Activated CD4-positive, alpha-beta T cell treated with anti-CD3 and anti-CD28 coated beads for 36 hours (primary cell): ENCODE results near the gene ACER1. TPM values are rescaled to one million over a fixed set of nuclear protein-coding genes. Genes with fewer than 3 reads are reported as not detected.
"Not testable (repeated sequence)": the region's sequence is repeated elsewhere in the genome, so short reads cannot be mapped to it uniquely, and the experiment has no call there.

ENCODE experiments used
- ATAC-seq: fragments of 200-7000 bp; cut with Tn5 transposase; one replicate; pipeline ENCODE4 v1.10.0; 2021; ENCODE audit warnings: mild to moderate bottlenecking, moderate library complexity
- CTCF ChIA-PET: fragments of 350-600 bp; sonication (Branson Sonifier 250); formaldehyde crosslinking; loops from one replicate; lab custom pipeline; 2021; ENCODE audit warnings: antibody characterized with exemption; lab: Charles Lee
- POLR2A ChIA-PET: fragments of 350-600 bp; sonication (Branson Sonifier 250); formaldehyde crosslinking; loops from one replicate; lab custom pipeline; 2021; ENCODE audit warnings: antibody characterized with exemption, inconsistent platforms; lab: Charles Lee
- DNase-seq: peaks from one replicate; pipeline ENCODE4 v3.0.0-alpha.2; 2020
- H3K27ac Mint-ChIP-seq: one replicate; pipeline ENCODE4 v1.8.0; 2021; ENCODE audit warnings: mixed read lengths
- H3K27me3 Mint-ChIP-seq: one replicate; pipeline ENCODE4 v1.8.0; 2021; ENCODE audit warnings: mixed read lengths
- H3K36me3 Mint-ChIP-seq: one replicate; pipeline ENCODE4 v1.8.0; 2021; ENCODE audit warnings: low read depth, mixed read lengths
- H3K4me1 Mint-ChIP-seq: one replicate; pipeline ENCODE4 v1.8.0; 2021; ENCODE audit warnings: mixed read lengths
- H3K4me3 Mint-ChIP-seq: one replicate; pipeline ENCODE4 v1.8.0; 2021; ENCODE audit warnings: mild to moderate bottlenecking, moderate library complexity, mixed read lengths
- H3K9me3 Mint-ChIP-seq: one replicate; pipeline ENCODE4 v1.8.0; 2021; ENCODE audit warnings: low read depth, mixed read lengths
- intact Hi-C, 2 experiments: fragments of 100-400 bp; cut with DNase I in 1 of 2; cut with micrococcal nuclease in 1 of 2; formaldehyde crosslinking; loops; one replicate each; pipeline versions ENCODE4 v1.14.2 to v1.15.1; 2022 to 2024; cut with DNase I, micrococcal nuclease
- total RNA-seq, 2 experiments: library from RNA; stranded (reverse); gene quantifications; one replicate each; pipeline ENCODE4 v1.2.3, GENCODE V29; 2021

ACER1 gene
- total RNA-seq, 2 experiments from 2014 or later, result not detected

DNA sequence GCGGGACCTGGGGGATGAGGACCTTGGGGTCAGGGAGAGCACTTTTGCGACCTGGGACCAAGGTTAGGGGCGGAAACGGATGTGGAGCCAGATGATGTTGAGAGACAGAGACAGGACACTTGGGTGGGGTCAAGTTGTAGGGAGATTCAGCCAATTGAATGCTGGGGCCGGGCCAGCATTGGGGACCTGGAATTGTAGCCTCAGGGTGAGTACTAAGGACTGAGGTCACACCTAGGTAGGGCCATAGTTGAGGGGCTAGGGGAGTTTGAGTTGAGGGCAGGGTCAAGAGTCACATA, 40.3 kb upstream of the ACER1 start:
- H3K27me3 Mint-ChIP-seq, result no peaks in the 10 kb centered on the region
- peak overlapping the region; percentile 80 for H3K4me3 Mint-ChIP-seq
- POLR2A ChIA-PET, result interaction anchor here (0.5 to 2.4 kb wide), 3 partner anchors 12 to 492 kb away, joined by 12 to 46 read pairs (median 13); partner anchors contain the start of genes CLPP and KHSRP
- H3K9me3 Mint-ChIP-seq, result no peaks in the 10 kb centered on the region
- ATAC-seq (no peak), DNase-seq (no peak)
- peak overlapping the region; percentile 38 for H3K27ac Mint-ChIP-seq
- H3K36me3 Mint-ChIP-seq, result peaks cover 13% of the 10 kb centered on the region
- CTCF ChIA-PET, result interaction anchor here (0.6 kb wide), 1 partner anchor 37 kb away, joined by 3 read pairs; no protein-coding TSS in a partner anchor
- intact Hi-C loops, result loop anchor here (1.0 to 10.0 kb wide), 21 partner anchors 20 to 1547 kb away; partner anchors contain the start of genes GTF2F1 (in 2 of the 2), VMAC (in 2 of the 2), DENND1C (in 1 of the 2) and GPR108 (in 1 of the 2)
- H3K4me1 Mint-ChIP-seq, result peaks cover 11% of the 10 kb centered on the region

DNA sequence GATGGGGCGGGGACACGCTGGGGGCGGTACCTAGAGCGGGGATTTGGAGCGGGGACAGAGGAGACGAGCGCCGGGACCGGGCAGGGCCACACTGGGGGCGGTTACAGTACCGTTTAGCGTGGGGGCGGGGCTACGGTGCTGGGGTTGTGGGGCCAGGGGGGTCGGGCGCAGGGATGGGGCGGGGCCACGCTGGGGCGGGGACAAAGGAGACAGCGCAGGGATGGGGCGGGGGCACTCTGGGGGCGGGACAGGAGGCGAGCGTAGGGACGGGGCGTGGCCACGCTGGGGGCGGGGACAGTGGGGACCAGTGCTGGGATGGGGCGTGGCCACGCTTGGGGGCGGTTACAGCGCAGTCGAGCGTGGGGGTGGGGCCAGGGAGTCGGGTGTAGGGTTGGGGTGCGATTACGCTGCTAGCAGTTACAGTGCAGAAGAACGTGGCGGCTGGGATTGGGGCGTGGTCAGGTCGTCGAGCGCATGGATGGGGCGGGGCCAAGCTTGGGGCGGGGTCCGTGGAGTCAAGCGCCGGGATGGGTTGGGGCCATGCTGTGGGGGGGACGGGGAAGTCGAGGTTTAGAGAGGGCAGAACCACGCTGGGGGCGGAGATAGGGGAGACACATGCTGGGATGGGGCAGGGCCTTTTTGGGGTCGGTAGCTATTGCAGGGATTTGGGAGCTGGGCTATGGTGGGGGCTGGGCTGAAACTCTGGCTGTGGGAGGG, 39.8 kb upstream of the ACER1 start:
- intact Hi-C loops, result loop anchor here (1.0 to 10.0 kb wide), 21 partner anchors 20 to 1548 kb away; partner anchors contain the start of genes GTF2F1 (in 2 of the 2), VMAC (in 2 of the 2), DENND1C (in 1 of the 2) and GPR108 (in 1 of the 2)
- POLR2A ChIA-PET, result interaction anchor here (0.5 to 2.4 kb wide), 4 partner anchors 11 to 493 kb away, joined by 6 to 46 read pairs (median 12); partner anchors contain the start of genes CLPP, GTF2F1 and KHSRP
- CTCF ChIA-PET, result interaction anchor here (0.7 to 1.4 kb wide), 5 partner anchors 13 to 325 kb away, joined by 3 to 9 read pairs (median 5); partner anchors contain the start of gene KHSRP
- H3K27me3 Mint-ChIP-seq, result no peaks in the 10 kb centered on the region
- peaks cover 11% of the 10 kb centered on the region for H3K4me1 Mint-ChIP-seq
- no peaks in the 10 kb centered on the region for H3K9me3 Mint-ChIP-seq
- H3K36me3 Mint-ChIP-seq, result peaks cover 16% of the 10 kb centered on the region
- peak overlapping the region; percentile 80 for H3K4me3 Mint-ChIP-seq
- DNase-seq (peak; percentile 100), ATAC-seq (peak; percentile 74)
- peak overlapping the region; percentile 90 for H3K27ac Mint-ChIP-seq

DNA sequence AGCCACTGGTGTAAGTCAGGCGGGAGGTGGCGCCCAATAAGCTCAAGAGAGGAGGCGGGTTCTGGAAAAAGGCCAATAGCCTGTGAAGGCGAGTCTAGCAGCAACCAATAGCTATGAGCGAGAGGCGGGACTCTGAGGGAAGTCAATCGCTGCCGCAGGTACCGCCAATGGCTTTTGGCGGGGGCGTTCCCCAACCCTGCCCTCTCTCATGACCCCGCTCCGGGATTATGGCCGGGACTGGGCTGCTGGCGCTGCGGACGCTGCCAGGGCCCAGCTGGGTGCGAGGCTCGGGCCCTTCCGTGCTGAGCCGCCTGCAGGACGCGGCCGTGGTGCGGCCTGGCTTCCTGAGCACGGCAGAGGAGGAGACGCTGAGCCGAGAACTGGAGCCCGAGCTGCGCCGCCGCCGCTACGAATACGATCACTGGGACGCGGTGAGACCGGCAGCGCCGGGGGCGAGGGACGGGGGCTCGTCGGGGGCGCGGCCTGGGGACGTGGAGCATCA, 39.2 kb upstream of the ACER1 start, which contains the start of gene ALKBH7:
Gene ALKBH7, plus strand, starts transcription at position 201 of the 502 bp plus-strand sequence. Its CDS starts 27 bp downstream, at position 228.
- DNase-seq, result peak; percentile 98
- peaks cover 19% of the 10 kb centered on the region for H3K36me3 Mint-ChIP-seq
- H3K4me3 Mint-ChIP-seq, result peak within 1 kb of the TSS; percentile 80
- ATAC-seq, result peak; percentile 84
- intact Hi-C loops, result loop anchor here (1.0 to 10.0 kb wide), 22 partner anchors 11 to 1548 kb away; partner anchors contain the start of genes CLPP (in 2 of the 2), GTF2F1 (in 2 of the 2), VMAC (in 2 of the 2) and DENND1C (in 1 of the 2)
- peaks cover 11% of the 10 kb centered on the region for H3K4me1 Mint-ChIP-seq
- H3K27ac Mint-ChIP-seq, result peak within 1 kb of the TSS; percentile 92
- POLR2A ChIA-PET, result interaction anchor here (0.5 to 2.4 kb wide), 6 partner anchors 11 to 740 kb away, joined by 3 to 46 read pairs (median 6); partner anchors contain the start of genes CLPP, GTF2F1 and KHSRP
- no peaks in the 10 kb centered on the region for H3K27me3 Mint-ChIP-seq
- H3K9me3 Mint-ChIP-seq, result no peaks in the 10 kb centered on the region
- CTCF ChIA-PET, result interaction anchor here (0.5 to 1.4 kb wide), 9 partner anchors 10 to 405 kb away, joined by 3 to 9 read pairs (median 3); partner anchors contain the start of genes CLPP and KHSRP

DNA sequence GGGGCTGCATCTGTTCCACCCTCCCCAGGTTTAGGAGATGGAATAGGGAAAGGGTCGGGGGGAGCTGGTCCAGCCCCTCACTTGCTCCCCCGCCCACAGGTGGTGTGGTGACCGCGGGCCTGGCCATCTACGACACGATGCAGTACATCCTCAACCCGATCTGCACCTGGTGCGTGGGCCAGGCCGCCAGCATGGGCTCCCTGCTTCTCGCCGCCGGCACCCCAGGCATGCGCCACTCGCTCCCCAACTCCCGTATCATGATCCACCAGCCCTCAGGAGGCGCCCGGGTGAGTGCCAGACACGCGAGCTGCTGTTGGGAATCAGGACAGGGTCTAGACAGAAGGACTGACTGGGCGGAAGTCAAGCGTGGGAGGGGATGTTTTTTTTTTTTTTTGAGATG, 30.9 kb upstream of the ACER1 start:
- peaks cover 50% of the 10 kb centered on the region for H3K36me3 Mint-ChIP-seq
- no peaks in the 10 kb centered on the region for H3K27me3 Mint-ChIP-seq
- ChIA-PET POLR2A (interaction anchor here (0.7 kb wide), 2 partner anchors 14 to 107 kb away, joined by 3 to 5 read pairs; no protein-coding TSS in a partner anchor), CTCF (interaction anchor here (0.5 kb wide), 1 partner anchor 24 kb away, joined by 3 read pairs; no protein-coding TSS in a partner anchor)
- H3K9me3 Mint-ChIP-seq, result no peaks in the 10 kb centered on the region
- no peak for DNase-seq
- H3K4me3 Mint-ChIP-seq, result no peak overlapping the region
- H3K4me1 Mint-ChIP-seq, result peaks cover 16% of the 10 kb centered on the region
- H3K27ac Mint-ChIP-seq, result peak overlapping the region; percentile 47
- ATAC-seq, result no peak
- intact Hi-C loops, result loop anchor here in 1 of 2 experiments (5.0 to 10.0 kb wide), 2 partner anchors 498 to 1170 kb away; partner anchors contain the start of gene PNPLA6

DNA sequence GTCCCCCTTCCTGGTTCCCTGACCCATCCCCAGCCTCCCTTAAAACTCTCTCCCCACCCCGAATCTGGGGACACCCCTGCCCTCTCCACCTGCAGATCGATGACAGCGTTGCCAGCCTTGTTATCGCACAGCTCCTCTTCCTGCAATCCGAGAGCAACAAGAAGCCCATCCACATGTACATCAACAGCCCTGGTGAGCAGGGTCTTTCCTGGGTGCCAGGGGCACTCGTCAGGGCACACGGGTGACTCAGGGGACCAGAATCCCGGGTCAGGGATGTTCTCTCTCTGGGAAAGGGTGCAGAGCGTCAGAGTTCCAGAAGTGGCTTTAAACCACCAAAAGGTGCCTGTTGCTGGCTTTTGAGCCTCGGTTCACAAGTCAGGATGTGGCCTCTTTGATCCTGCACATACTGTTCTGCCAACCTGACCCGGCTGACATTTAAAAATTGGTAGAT, 29.0 kb upstream of the ACER1 start:
- peak overlapping the region; percentile 85 for H3K4me3 Mint-ChIP-seq
- CTCF ChIA-PET, result interaction anchor here (0.6 to 1.5 kb wide), 5 partner anchors 9 to 602 kb away, joined by 3 to 8 read pairs (median 3); partner anchors contain the start of gene ALKBH7
- POLR2A ChIA-PET, result interaction anchor here (0.6 to 4.1 kb wide), 4 partner anchors 10 to 1646 kb away, joined by 4 to 46 read pairs (median 6); partner anchors contain the start of genes ALKBH7 and KHSRP
- peaks cover 37% of the 10 kb centered on the region for H3K36me3 Mint-ChIP-seq
- peak; percentile 58 for DNase-seq
- peak overlapping the region; percentile 91 for H3K27ac Mint-ChIP-seq
- intact Hi-C loops, result loop anchor here in 1 of 2 experiments (5.0 to 10.0 kb wide), 2 partner anchors 500 to 1172 kb away; partner anchors contain the start of gene PNPLA6
- H3K9me3 Mint-ChIP-seq, result no peaks in the 10 kb centered on the region
- H3K27me3 Mint-ChIP-seq, result no peaks in the 10 kb centered on the region
- peaks cover 16% of the 10 kb centered on the region for H3K4me1 Mint-ChIP-seq
- ATAC-seq, result peak; percentile 34

DNA sequence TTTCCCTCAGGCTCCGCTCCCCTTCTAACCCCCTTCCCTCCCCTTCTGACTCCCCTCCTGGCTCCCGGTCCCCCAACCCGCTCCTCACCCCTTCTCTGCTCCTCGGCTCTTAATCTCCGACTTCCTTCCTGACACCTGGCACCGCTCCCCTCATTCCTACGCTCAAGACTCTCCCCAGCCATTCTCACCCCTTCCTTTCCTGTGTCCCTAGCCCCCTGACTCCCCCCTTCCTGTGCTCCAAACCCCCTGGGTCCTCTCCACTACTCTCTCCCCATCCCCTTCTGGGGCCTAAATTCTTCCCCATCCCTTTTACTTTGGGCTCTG, 28.6 kb upstream of the ACER1 start:
- Mint-ChIP-seq H3K36me3 (peaks cover 36% of the 10 kb centered on the region), H3K4me1 (peaks cover 16% of the 10 kb centered on the region), H3K27me3 (no peaks in the 10 kb centered on the region), H3K4me3 (peak overlapping the region; percentile 85), H3K9me3 (no peaks in the 10 kb centered on the region), H3K27ac (peak overlapping the region; percentile 91)
- POLR2A ChIA-PET, result interaction anchor here (1.6 to 4.1 kb wide), 2 partner anchors 11 to 63 kb away, joined by 8 to 46 read pairs; partner anchors contain the start of genes ALKBH7 and KHSRP
- intact Hi-C loops, result loop anchor here in 1 of 2 experiments (5.0 to 10.0 kb wide), 2 partner anchors 500 to 1173 kb away; partner anchors contain the start of gene PNPLA6
- DNase-seq (no peak), ATAC-seq (peak; percentile 1)
- CTCF ChIA-PET, result interaction anchor here (0.6 to 1.5 kb wide), 5 partner anchors 9 to 602 kb away, joined by 3 to 8 read pairs (median 3); partner anchors contain the start of gene ALKBH7

GRCh38 chr19:6360857-6361216, 27.4 kb upstream of the ACER1 start:
- POLR2A ChIA-PET, result interaction anchor here (0.5 to 4.1 kb wide), 4 partner anchors 12 to 1051 kb away, joined by 3 to 46 read pairs (median 4); partner anchors contain the start of gene ALKBH7
- peak overlapping the region; percentile 85 for H3K4me3 Mint-ChIP-seq
- peak overlapping the region; percentile 91 for H3K27ac Mint-ChIP-seq
- not testable (repeated sequence) for ATAC-seq, DNase-seq, H3K9me3 Mint-ChIP-seq, H3K27me3 Mint-ChIP-seq
- peaks cover 16% of the 10 kb centered on the region for H3K4me1 Mint-ChIP-seq
- intact Hi-C loops, result loop anchor here (1.0 to 10.0 kb wide), 13 partner anchors 11 to 1174 kb away; partner anchors contain the start of genes ALKBH7 (in 2 of the 2), GTF2F1 (in 2 of the 2), CATSPERD (in 1 of the 2) and LONP1 (in 1 of the 2)
- CTCF ChIA-PET, result interaction anchor here (0.7 to 1.1 kb wide), 7 partner anchors 9 to 802 kb away, joined by 3 to 5 read pairs (median 3); partner anchors contain the start of gene ALKBH7
- H3K36me3 Mint-ChIP-seq, result peaks cover 30% of the 10 kb centered on the region

DNA sequence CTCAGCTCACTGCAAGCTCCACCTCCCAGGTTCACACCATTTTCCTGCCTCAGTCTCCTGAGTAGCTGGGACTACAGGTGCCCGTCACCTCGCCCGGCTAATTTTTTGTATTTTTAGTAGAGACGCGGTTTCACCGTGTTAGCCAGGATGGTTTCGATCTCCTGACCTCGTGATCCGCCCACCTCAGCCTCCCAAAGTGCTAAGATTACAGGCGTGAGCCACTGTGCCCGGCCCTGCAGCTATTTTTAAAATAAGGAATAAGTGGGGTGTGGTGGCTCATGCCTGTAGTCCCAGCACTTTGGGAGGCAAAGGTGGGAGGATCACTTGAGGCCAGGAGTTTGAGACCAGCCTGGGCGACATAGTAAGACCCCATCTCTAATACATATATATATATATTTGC, 27.0 kb upstream of the ACER1 start:
- intact Hi-C loops, result loop anchor here in 1 of 2 experiments (5.0 to 10.0 kb wide), 2 partner anchors 502 to 1174 kb away; partner anchors contain the start of gene PNPLA6
- Mint-ChIP-seq H3K4me1 (peaks cover 16% of the 10 kb centered on the region), H3K36me3 (peaks cover 27% of the 10 kb centered on the region), H3K4me3 (peak overlapping the region; percentile 85)
- H3K27me3 Mint-ChIP-seq, DNase-seq, H3K9me3 Mint-ChIP-seq, H3K27ac Mint-ChIP-seq, ATAC-seq: not testable (repeated sequence)
- CTCF ChIA-PET, result interaction anchor here (0.7 to 1.1 kb wide), 2 partner anchors 12 to 802 kb away, joined by 3 read pairs; partner anchors contain the start of gene ALKBH7
- POLR2A ChIA-PET, result interaction anchor here (4.1 kb wide), 1 partner anchor 12 kb away, joined by 46 read pairs; the partner anchor contains the start of gene ALKBH7

GRCh38 chr19:6359568-6360341, 26.3 kb upstream of the ACER1 start:
- intact Hi-C loops, result loop anchor here in 1 of 2 experiments (5.0 to 10.0 kb wide), 2 partner anchors 503 to 1175 kb away; partner anchors contain the start of gene PNPLA6

More at GRCh38 chr19:6359568-6360341, 26.3 kb upstream of the ACER1 start:
- H3K4me3 Mint-ChIP-seq, result no peak overlapping the region
- no peak for ATAC-seq
- H3K4me1 Mint-ChIP-seq, result peaks cover 16% of the 10 kb centered on the region
- peaks cover 20% of the 10 kb centered on the region for H3K36me3 Mint-ChIP-seq
- no peaks in the 10 kb centered on the region for H3K27me3 Mint-ChIP-seq
- no peaks in the 10 kb centered on the region for H3K9me3 Mint-ChIP-seq
- CTCF ChIA-PET, result interaction anchor here (0.7 to 1.1 kb wide), 2 partner anchors 13 to 801 kb away, joined by 3 read pairs; partner anchors contain the start of gene ALKBH7
- no peak overlapping the region for H3K27ac Mint-ChIP-seq
- POLR2A ChIA-PET, result interaction anchor here (4.1 kb wide), 1 partner anchor 13 kb away, joined by 46 read pairs; the partner anchor contains the start of gene ALKBH7
- DNase-seq, result no peak
